Duodenal mucosa (tissue), 2 donors: ENCODE measurements around the gene FNBP1.

Source experiments
- H3K27ac ChIP-seq: one replicate; pipeline ENCODE4 v1.7.0; 2013; ENCODE audit warnings: low read depth, low read length
- H3K27me3 ChIP-seq, 2 donors: one replicate each; pipeline ENCODE4 v1.7.0; 2013; ENCODE audit warnings: low read length in 2 of 2, control low read depth in 1 of 2; ENCODE audit not compliant: insufficient read depth in 2 of 2, control insufficient read depth in 1 of 2
- H3K36me3 ChIP-seq, 2 donors: one replicate each; pipeline ENCODE4 v1.7.0; 2013; ENCODE audit warnings: low read length in 2 of 2, control low read depth in 1 of 2; ENCODE audit not compliant: insufficient read depth in 2 of 2, control insufficient read depth in 1 of 2
- H3K4me1 ChIP-seq, 2 donors: one replicate each; pipeline ENCODE4 v1.7.0; 2013; ENCODE audit warnings: low read length in 2 of 2, control low read depth in 1 of 2; ENCODE audit not compliant: insufficient read depth in 2 of 2, control insufficient read depth in 1 of 2
- H3K4me3 ChIP-seq, 2 donors: one replicate each; pipeline ENCODE4 v1.7.0; 2013; ENCODE audit warnings: low read length in 2 of 2, low read depth in 1 of 2
- H3K9ac ChIP-seq, 2 donors: one replicate each; pipeline ENCODE4 v1.7.0; 2013; ENCODE audit warnings: low read length in 2 of 2, low read depth in 1 of 2
- H3K9me3 ChIP-seq, 2 donors: one replicate each; pipeline ENCODE4 v1.7.0; 2013; ENCODE audit warnings: low read length in 2 of 2, control low read depth in 1 of 2; ENCODE audit not compliant: control insufficient read depth in 1 of 2

The FNBP1 gene

GRCh38 chr9:129878291-129878690 lies 164.7 kb downstream of the FNBP1 start:
- Histone ChIP-seq H3K4me1 (no peaks in the 10 kb centered on the region), H3K36me3 (peaks cover 13 to 56% of the 10 kb centered on the region in 2 donors), H3K27ac (no peak overlapping the region)

GRCh38 chr9:129876815-129877214 lies 166.2 kb downstream of the FNBP1 start:
- H3K9me3 ChIP-seq, result no peaks in the 10 kb centered on the region
- no peak overlapping the region for H3K27ac ChIP-seq
- peaks cover 13 to 49% of the 10 kb centered on the region in 2 donors for H3K36me3 ChIP-seq

More at GRCh38 chr9:129878291-129878690, 164.7 kb downstream of the FNBP1 start:
- no peak overlapping the region for H3K9ac ChIP-seq
- H3K9me3 ChIP-seq, result no peaks in the 10 kb centered on the region
- H3K4me3 ChIP-seq, result no peak overlapping the region
- H3K27me3 ChIP-seq, result no peaks in the 10 kb centered on the region

DNA sequence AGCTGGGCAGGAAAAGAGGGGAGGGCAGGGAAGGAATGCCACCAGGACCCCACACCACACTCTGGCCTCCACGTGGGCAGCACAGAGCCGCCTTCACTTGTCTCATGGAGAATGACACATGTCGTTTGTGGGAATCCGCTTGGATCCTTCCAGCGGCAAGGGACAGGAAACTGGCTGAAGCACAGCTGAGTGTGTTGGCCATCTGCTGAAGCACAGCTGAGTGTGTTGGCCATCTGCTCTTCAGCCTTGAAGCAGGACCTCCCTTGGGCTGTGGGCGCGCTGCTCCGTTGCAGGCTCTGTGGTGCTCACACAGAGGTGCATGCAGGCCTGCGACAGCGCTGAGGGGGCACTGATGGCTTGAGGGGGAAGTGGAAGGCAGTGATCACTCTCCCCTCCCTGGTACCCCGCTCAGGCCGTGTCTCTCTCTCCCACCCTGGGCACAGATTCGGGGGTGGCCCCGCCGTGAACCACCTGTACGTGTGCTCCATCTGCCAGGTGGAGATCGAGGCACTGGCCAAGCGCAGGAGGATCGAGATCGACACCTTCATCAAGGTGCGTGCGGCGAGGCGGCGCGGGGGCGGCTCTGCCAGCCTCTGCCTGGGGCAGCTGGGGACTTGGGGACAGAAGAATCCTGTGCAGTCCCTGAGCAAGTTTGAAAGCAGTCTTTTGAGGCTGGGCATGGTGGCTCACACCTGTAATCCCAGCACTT lies 167.1 kb downstream of the FNBP1 start:
- H3K27ac ChIP-seq, result no peak overlapping the region
- H3K36me3 ChIP-seq, result peaks cover 13 to 39% of the 10 kb centered on the region in 2 donors
- no peaks in the 10 kb centered on the region for H3K4me1 ChIP-seq
- H3K9me3 ChIP-seq, result no peaks in the 10 kb centered on the region
- H3K9ac ChIP-seq, result no peak overlapping the region
- H3K27me3 ChIP-seq, result no peaks in the 10 kb centered on the region
- no peak overlapping the region for H3K4me3 ChIP-seq

More at GRCh38 chr9:129876815-129877214, 166.2 kb downstream of the FNBP1 start:
- Histone ChIP-seq H3K4me1 (no peaks in the 10 kb centered on the region), H3K4me3 (no peak overlapping the region), H3K9ac (no peak overlapping the region), H3K27me3 (no peaks in the 10 kb centered on the region)

DNA sequence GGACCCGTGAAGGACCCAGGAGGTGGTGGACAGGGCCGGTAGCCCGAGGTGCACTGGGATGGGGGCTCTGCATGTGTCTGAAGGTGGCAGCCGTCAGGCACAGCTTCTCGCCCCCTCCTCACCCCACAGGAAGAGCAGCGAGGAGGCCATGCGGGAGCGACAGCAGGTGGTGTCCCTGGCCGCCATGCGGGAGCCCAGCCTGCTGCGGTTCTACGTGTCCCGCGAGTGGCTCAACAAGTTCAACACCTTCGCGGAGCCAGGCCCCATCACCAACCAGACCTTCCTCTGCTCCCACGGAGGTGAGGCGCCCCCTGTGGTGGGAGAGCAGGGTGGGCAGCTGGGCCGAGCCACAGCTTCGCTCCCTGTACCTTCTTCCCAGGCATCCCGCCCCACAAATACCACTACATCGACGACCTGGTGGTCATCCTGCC lies 167.8 kb downstream of the FNBP1 start:
- no peaks in the 10 kb centered on the region for H3K9me3 ChIP-seq
- H3K4me3 ChIP-seq, result no peak overlapping the region
- no peak overlapping the region for H3K27ac ChIP-seq
- no peaks in the 10 kb centered on the region for H3K27me3 ChIP-seq
- H3K4me1 ChIP-seq, result no peaks in the 10 kb centered on the region
- peaks cover 13 to 34% of the 10 kb centered on the region in 2 donors for H3K36me3 ChIP-seq
- H3K9ac ChIP-seq, result no peak overlapping the region

GRCh38 chr9:129874261-129875101 lies 168.5 kb downstream of the FNBP1 start:
- H3K9ac ChIP-seq, result no peak overlapping the region
- no peaks in the 10 kb centered on the region for H3K27me3 ChIP-seq
- peaks cover 13 to 34% of the 10 kb centered on the region in 2 donors for H3K36me3 ChIP-seq
- H3K4me1 ChIP-seq, result no peaks in the 10 kb centered on the region
- no peaks in the 10 kb centered on the region for H3K9me3 ChIP-seq
- no peak overlapping the region for H3K4me3 ChIP-seq
- H3K27ac ChIP-seq, result no peak overlapping the region

DNA sequence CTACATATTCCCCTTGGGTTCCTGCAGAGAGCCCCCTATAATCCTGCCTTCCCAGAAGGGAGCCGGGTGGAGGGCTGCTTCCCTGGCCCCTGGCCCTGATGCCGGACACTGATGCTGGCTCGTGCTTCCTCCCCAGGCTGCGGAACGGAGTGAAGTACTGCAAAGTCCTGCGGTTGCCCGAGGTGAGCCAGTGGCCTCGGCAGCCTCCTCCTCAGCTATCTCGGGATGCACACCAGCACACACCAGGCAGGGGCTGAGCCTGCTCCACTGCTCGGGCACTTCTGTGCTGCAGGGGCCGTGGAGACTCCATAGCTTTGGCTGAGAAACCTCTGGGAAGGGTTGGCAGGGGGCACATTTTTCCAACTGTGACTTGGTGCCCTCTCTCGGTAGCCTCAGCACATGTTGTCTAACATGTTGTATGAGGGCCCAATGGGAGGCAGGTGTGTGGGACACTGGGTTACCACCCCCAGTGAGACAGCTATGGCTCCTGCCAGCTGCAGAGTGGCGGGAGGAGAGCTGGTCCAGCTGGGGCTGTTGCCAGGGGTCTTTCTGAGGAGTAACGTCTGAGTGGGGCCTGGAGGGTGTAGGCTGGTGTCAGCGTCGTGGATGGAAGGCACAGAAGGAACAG lies 169.3 kb downstream of the FNBP1 start:
- Histone ChIP-seq H3K4me1 (peaks cover 0 to under 1% of the 10 kb centered on the region in 2 donors), H3K4me3 (no peak overlapping the region), H3K36me3 (peaks cover 13 to 34% of the 10 kb centered on the region in 2 donors), H3K27ac (no peak overlapping the region), H3K27me3 (no peaks in the 10 kb centered on the region), H3K9ac (no peak overlapping the region), H3K9me3 (no peaks in the 10 kb centered on the region)

- peaks cover 10 to 34% of the 10 kb centered on the region in 2 donors for H3K36me3 ChIP-seq
These were observed 171.9 kb downstream of the FNBP1 start for GRCh38 chr9:129871046-129871445.

GRCh38 chr9:129869585-129870501 lies 173.1 kb downstream of the FNBP1 start:
- H3K27ac ChIP-seq, result peak overlapping the region; percentile 10

More at GRCh38 chr9:129871046-129871445, 171.9 kb downstream of the FNBP1 start:
- no peak overlapping the region for H3K27ac ChIP-seq
- H3K9me3 ChIP-seq, result no peaks in the 10 kb centered on the region
- H3K9ac ChIP-seq, result no peak overlapping the region
- H3K4me1 ChIP-seq, result peaks cover 0 to 6% of the 10 kb centered on the region in 2 donors
- no peaks in the 10 kb centered on the region for H3K27me3 ChIP-seq
- no peak overlapping the region for H3K4me3 ChIP-seq

GRCh38 chr9:129868872-129869486 lies 174.0 kb downstream of the FNBP1 start:
- peaks cover 0 to 24% of the 10 kb centered on the region in 2 donors for H3K36me3 ChIP-seq
- no peak overlapping the region for H3K27ac ChIP-seq
- no peak overlapping the region for H3K9ac ChIP-seq
- H3K4me3 ChIP-seq, result no peak overlapping the region
- H3K4me1 ChIP-seq, result peaks cover 0 to 6% of the 10 kb centered on the region in 2 donors
- H3K27me3 ChIP-seq, result no peaks in the 10 kb centered on the region
- no peaks in the 10 kb centered on the region for H3K9me3 ChIP-seq

More at GRCh38 chr9:129869585-129870501, 173.1 kb downstream of the FNBP1 start:
- Histone ChIP-seq H3K4me1 (peaks cover 0 to 6% of the 10 kb centered on the region in 2 donors), H3K9ac (no peak overlapping the region), H3K27me3 (no peaks in the 10 kb centered on the region), H3K4me3 (no peak overlapping the region), H3K9me3 (no peaks in the 10 kb centered on the region), H3K36me3 (peaks cover under 1 to 31% of the 10 kb centered on the region in 2 donors)
